H1 (cell line): ENCODE data around the gene ATPAF2. TPM values are rescaled to one million over a fixed set of nuclear protein-coding genes. Genes with fewer than 3 reads are reported as not detected.

Source experiments
- CTCF ChIA-PET: fragments of 300-600 bp; sonication (Branson Sonifier 250); formaldehyde crosslinking; loops from one replicate; lab custom pipeline; 2021; ENCODE audit not compliant: partially characterized antibody; lab: Charles Lee
- POLR2A ChIA-PET: fragments of 300-600 bp; sonication (Branson Sonifier 250); formaldehyde crosslinking; loops from one replicate; lab custom pipeline; 2021; ENCODE audit warnings: inconsistent platforms; ENCODE audit not compliant: partially characterized antibody; lab: Charles Lee
- DNase-seq, 2 experiments: peaks; one replicate each; pipeline versions ENCODE4 v3.0.0 to v3.0.0-alpha.2; 2010 to 2022; ENCODE audit warnings: low spot score in 2 of 2, low read depth in 1 of 2, mixed read lengths in 1 of 2
- FAIRE-seq: peaks from 2 replicates; lab custom pipeline; 2011; peaks lifted over from hg19 to GRCh38; lab: Jason Lieb, UNC
- H2AFZ ChIP-seq: 2 replicates; pipeline ENCODE4 v1.8.1; 2012; ENCODE audit warnings: low read length, inconsistent platforms
- H2AK5ac ChIP-seq: 2 replicates; pipeline ENCODE4 v1.6.1; 2013; ENCODE audit warnings: low read depth, low read length
- H2BK120ac ChIP-seq: replicated peaks from 2 replicates; pipeline ENCODE3; 2013; ENCODE audit warnings: low read depth, low read length, inconsistent platforms
- H2BK12ac ChIP-seq: 2 replicates; pipeline ENCODE4 v1.6.1; 2013; ENCODE audit warnings: low read depth, low read length
- H2BK15ac ChIP-seq: 2 replicates; pipeline ENCODE4 v1.6.1; 2013; ENCODE audit warnings: low read length
- H2BK20ac ChIP-seq: 2 replicates; pipeline ENCODE4 v1.6.1; 2013; ENCODE audit warnings: low read length
- H2BK5ac ChIP-seq: 2 replicates; pipeline ENCODE4 v1.6.1; 2013; ENCODE audit warnings: low read depth, low read length
- H3K14ac ChIP-seq: 2 replicates; pipeline ENCODE4 v1.6.1; 2013; ENCODE audit warnings: inconsistent platforms; ENCODE audit not compliant: insufficient read length
- H3K18ac ChIP-seq: 2 replicates; pipeline ENCODE4 v1.6.1; 2013; ENCODE audit warnings: low read length; ENCODE audit errors: extremely low read depth
- H3K23ac ChIP-seq: 2 replicates; pipeline ENCODE4 v1.6.1; 2013; ENCODE audit warnings: inconsistent platforms; ENCODE audit not compliant: insufficient read length
- H3K23me2 ChIP-seq: 2 replicates; pipeline ENCODE4 v1.6.1; 2013; ENCODE audit warnings: low read depth, low read length
- H3K27ac ChIP-seq: 2 replicates; pipeline ENCODE4 v1.6.1; 2011; ENCODE audit warnings: low read depth, low read length, inconsistent platforms
- H3K27me3 ChIP-seq, 4 experiments: replicated peaks in 1 of 4; 1 replicate in 1 of 4; 2 replicates in 3 of 4; pipeline versions ENCODE4 v1.6.1 to v1.8.1; 2011 to 2013; ENCODE audit warnings: low read length in 3 of 4, mild to moderate bottlenecking in 3 of 4, inconsistent platforms in 2 of 4, mixed read lengths in 2 of 4, moderate library complexity in 1 of 4; ENCODE audit not compliant: control insufficient read depth in 3 of 4, insufficient read depth in 3 of 4; ENCODE audit errors: extremely low read depth in 1 of 4
- H3K36me3 ChIP-seq, 4 experiments: 2 replicates each; pipeline versions ENCODE4 v1.6.1 to v1.8.1; 2011 to 2013; ENCODE audit warnings: mild to moderate bottlenecking in 4 of 4, low read length in 3 of 4, moderate library complexity in 2 of 4, control low read depth in 1 of 4, inconsistent platforms in 1 of 4; ENCODE audit not compliant: insufficient read depth in 4 of 4, control insufficient read depth in 2 of 4
- H3K4ac ChIP-seq: replicated peaks from 2 replicates; pipeline ENCODE3; 2013; ENCODE audit warnings: low read length, low read depth, mixed read lengths, inconsistent platforms; ENCODE audit not compliant: insufficient read length
- H3K4me1 ChIP-seq, 4 experiments: replicated peaks in 1 of 4; 1 replicate in 1 of 4; 2 replicates in 3 of 4; pipeline versions ENCODE4 v1.6.1 to v1.8.1; 2011 to 2013; ENCODE audit warnings: low read length in 3 of 4, inconsistent platforms in 2 of 4, mixed read lengths in 1 of 4; ENCODE audit not compliant: insufficient read depth in 4 of 4, control insufficient read depth in 3 of 4
- H3K4me2 ChIP-seq, 2 experiments: 2 replicates each; pipeline versions ENCODE4 v1.6.1 to v1.8.1; 2011 to 2013; ENCODE audit warnings: low read depth in 2 of 2, low read length in 2 of 2, control low read depth in 1 of 2, inconsistent platforms in 1 of 2, mild to moderate bottlenecking in 1 of 2; ENCODE audit not compliant: insufficient read depth in 1 of 2
- H3K4me3 ChIP-seq, 4 experiments: fragments of 200-600, 300-600 bp in 1 of 4; sonication (generic), shearing (Covaris generic), sonication (Bioruptor Twin) in 1 of 4; 2 replicates each; pipeline versions ENCODE4 v1.5.1 to v1.8.1; 2011 to 2016; ENCODE audit warnings: low read length in 4 of 4, low read depth in 3 of 4, control low read depth in 2 of 4, inconsistent platforms in 2 of 4, mild to moderate bottlenecking in 2 of 4, mixed read lengths in 1 of 4, moderate library complexity in 1 of 4; ENCODE audit not compliant: insufficient read depth in 2 of 4; ENCODE audit errors: extremely low read depth in 1 of 4
- H3K56ac ChIP-seq: replicated peaks from 2 replicates; pipeline ENCODE3; 2013; ENCODE audit warnings: low read depth, mild to moderate bottlenecking, mixed read lengths, low read length, inconsistent platforms; ENCODE audit not compliant: insufficient read length
- H3K79me1 ChIP-seq: 2 replicates; pipeline ENCODE4 v1.6.1; 2013; ENCODE audit warnings: low read depth, low read length, control low read depth
- H3K79me2 ChIP-seq, 2 experiments: 2 replicates each; pipeline versions ENCODE4 v1.6.1 to v1.8.1; 2012 to 2013; ENCODE audit warnings: low read length in 2 of 2, mild to moderate bottlenecking in 2 of 2, inconsistent platforms in 1 of 2; ENCODE audit not compliant: insufficient read depth in 2 of 2, control insufficient read depth in 1 of 2
- H3K9ac ChIP-seq, 4 experiments: replicated peaks in 1 of 4; 1 replicate in 1 of 4; 2 replicates in 3 of 4; pipeline versions ENCODE4 v1.6.1 to v1.8.1; 2011 to 2013; ENCODE audit warnings: low read depth in 3 of 4, low read length in 3 of 4, control low read depth in 2 of 4, mild to moderate bottlenecking in 2 of 4, moderate library complexity in 2 of 4, inconsistent platforms in 1 of 4; ENCODE audit errors: extremely low read depth in 1 of 4
- H3K9me3 ChIP-seq, 2 experiments: 2 replicates each; pipeline versions ENCODE4 v1.6.1 to v1.8.1; 2012 to 2013; ENCODE audit warnings: mild to moderate bottlenecking in 2 of 2, moderate library complexity in 2 of 2, control low read depth in 1 of 2, inconsistent platforms in 1 of 2, low read depth in 1 of 2, low read length in 1 of 2, mixed read lengths in 1 of 2; ENCODE audit not compliant: insufficient read depth in 2 of 2
- H4K20me1 ChIP-seq, 2 experiments: replicated peaks in 1 of 2; 2 replicates each; pipeline versions ENCODE3 to v1.8.1; 2011 to 2013; ENCODE audit warnings: inconsistent platforms in 2 of 2, low read length in 2 of 2, mild to moderate bottlenecking in 1 of 2; ENCODE audit not compliant: insufficient read depth in 2 of 2, control insufficient read depth in 1 of 2
- H4K5ac ChIP-seq: 2 replicates; pipeline ENCODE4 v1.6.1; 2013; ENCODE audit warnings: low read length, low read depth, mixed read lengths, inconsistent platforms; ENCODE audit not compliant: insufficient read length
- H4K8ac ChIP-seq: 2 replicates; pipeline ENCODE4 v1.8.0; 2013; ENCODE audit warnings: mild to moderate bottlenecking, moderate library complexity, low read length, inconsistent platforms; ENCODE audit not compliant: insufficient read depth; ENCODE audit errors: extremely low read depth
- H4K91ac ChIP-seq: replicated peaks from 2 replicates; pipeline ENCODE3; 2013; ENCODE audit warnings: low read length, mixed read lengths, inconsistent platforms; ENCODE audit not compliant: insufficient read length
- WGBS, 2 experiments: shearing (Covaris generic) in 1 of 2; methylation state at CpG; one replicate each; pipeline versions ENCODE4 v1.1.6 to v1.1.7; 2013 to 2015; ENCODE audit warnings: low lambda C conversion rate in 2 of 2, mixed read lengths in 2 of 2, inconsistent platforms in 1 of 2, low coverage in 1 of 2, missing lambda C conversion rate in 1 of 2; ENCODE audit not compliant: insufficient replicate concordance in 2 of 2, insufficient coverage in 1 of 2, insufficient read length in 1 of 2; ENCODE audit errors: extremely low coverage in 1 of 2, missing lambda C conversion rate in 1 of 2; 5-methylcytosine and 5-hydroxymethylcytosine counted together
- polyA plus RNA-seq, 7 experiments: library from polyadenylated mRNA; depleted of rRNA in 3 of 7; stranded (reverse) in 5 of 7; unstranded in 2 of 7; fragments of >200 nt in 5 of 7; fragments of 200-250 nt in 2 of 7; gene quantifications; 1 replicate in 5 of 7; 2 replicates in 1 of 7; 4 replicates in 1 of 7; pipeline versions ENCODE4 v1.2.1 to v1.2.3, GENCODE V29; 2011 to 2013; ENCODE audit warnings: missing spikeins in 2 of 7, mixed read lengths in 2 of 7
- total RNA-seq: library from RNA; stranded (reverse); fragmentation: NEBNext Ultra II Directional; extraction: Animal tissue kit (Norgen Biotek cat#: 25700); gene quantifications from 2 replicates; pipeline ENCODE4 v1.2.1, GENCODE V29; 2021

ATPAF2 gene
- total and polyA plus RNA-seq, 2 of the 8 experiments (the other 6 are each of a cell fraction or from before 2014, with no cell fraction given): 19.6 to 22.9 TPM

DNA sequence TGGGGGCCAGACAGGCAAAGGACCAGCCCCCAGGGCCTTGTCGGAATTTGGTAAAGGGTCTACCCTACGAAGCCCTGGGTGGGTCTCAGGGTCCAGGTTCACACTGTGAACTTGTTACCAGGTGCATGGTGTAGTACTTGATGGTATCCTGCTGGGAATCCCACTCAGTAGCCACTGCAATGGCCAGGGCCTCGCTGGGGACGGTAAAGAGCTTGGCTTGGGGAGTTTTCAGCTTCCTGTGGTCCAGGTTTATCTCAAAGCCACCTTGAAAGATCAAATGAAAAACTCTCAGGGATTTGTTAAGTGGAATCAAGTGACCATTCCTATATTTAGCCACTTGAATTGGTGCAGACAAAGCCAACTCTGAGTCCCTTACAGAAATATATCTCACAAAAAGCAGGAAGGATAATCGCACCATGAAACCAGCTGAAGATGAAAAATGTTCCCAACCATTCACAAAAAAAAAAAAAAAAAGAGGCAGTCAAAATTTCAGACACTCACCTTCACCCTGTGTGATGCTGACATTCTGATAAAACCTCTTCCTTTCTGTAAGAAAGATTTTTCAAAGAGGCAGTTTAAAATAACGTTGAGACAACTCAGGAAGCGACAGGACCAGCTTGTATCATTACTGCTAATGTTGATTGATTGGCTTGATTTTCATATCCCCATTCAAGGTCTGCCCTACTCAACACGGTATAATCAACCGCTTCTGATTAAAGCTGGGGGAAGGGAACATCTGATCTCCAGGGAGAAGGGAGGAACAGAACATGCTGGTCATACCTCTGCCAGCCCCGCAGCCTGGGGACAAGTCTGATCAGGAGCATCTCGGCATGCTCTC is 10.6 kb downstream of the ATPAF2 start:
- 88% methylated on average over 11 of the region's 11 CpGs; no CpG with 5 or more reads in 1 of the 2 experiments for WGBS, 2 experiments
- no peak for FAIRE-seq
- no peak overlapping the region for H4K5ac ChIP-seq

More for the DNA sequence above, 10.6 kb downstream of the ATPAF2 start:
- H3K36me3 ChIP-seq: no peaks in the 10 kb centered on the region; a peak in 1 of 8 replicates
- no peak overlapping the region for H3K18ac ChIP-seq
- POLR2A ChIA-PET: interaction anchor here (1.4 to 1.5 kb wide), 2 partner anchors 12 to 20 kb away, joined by 3 to 5 read pairs; no protein-coding TSS in a partner anchor
- no peak overlapping the region for H3K9ac ChIP-seq
- H2BK20ac ChIP-seq: no peak overlapping the region
- H3K23me2 ChIP-seq: no peaks in the 10 kb centered on the region
- H2BK5ac ChIP-seq: no peak overlapping the region
- H3K79me1 ChIP-seq: peaks cover 5% of the 10 kb centered on the region
- H2BK120ac ChIP-seq: no peak overlapping the region
- H3K14ac ChIP-seq: no peak overlapping the region
- no peak overlapping the region for H2BK15ac ChIP-seq
- H3K56ac ChIP-seq: no peak overlapping the region
- H2AFZ ChIP-seq: no peak overlapping the region
- H3K27ac ChIP-seq: no peak overlapping the region
- H2AK5ac ChIP-seq: no peak overlapping the region; the same call in 1 of the 2 replicates
- no peak overlapping the region for H3K4me2 ChIP-seq
- H4K91ac ChIP-seq: no peak overlapping the region
- peaks cover 0 to 3% of the 10 kb centered on the region in 2 experiments for H4K20me1 ChIP-seq
- no peak for DNase-seq
- no peaks in the 10 kb centered on the region; a peak in 1 of 4 replicates for H3K79me2 ChIP-seq
- no peak overlapping the region for H3K23ac ChIP-seq
- CTCF ChIA-PET: interaction anchor here (0.6 to 3.7 kb wide), 11 partner anchors 10 to 167 kb away, joined by 3 to 16 read pairs (median 4); no protein-coding TSS in a partner anchor
- H3K4me3 ChIP-seq: no peak overlapping the region
- H4K8ac ChIP-seq: no peak overlapping the region
- no peaks in the 10 kb centered on the region for H3K9me3 ChIP-seq
- H3K4me1 ChIP-seq: no peaks in the 10 kb centered on the region
- no peaks in the 10 kb centered on the region; a peak in 1 of 7 replicates for H3K27me3 ChIP-seq
- no peak overlapping the region for H3K4ac ChIP-seq
- no peak overlapping the region for H2BK12ac ChIP-seq
